Measurements from ENCODE around the gene NME7.

NME7 gene

DNA sequence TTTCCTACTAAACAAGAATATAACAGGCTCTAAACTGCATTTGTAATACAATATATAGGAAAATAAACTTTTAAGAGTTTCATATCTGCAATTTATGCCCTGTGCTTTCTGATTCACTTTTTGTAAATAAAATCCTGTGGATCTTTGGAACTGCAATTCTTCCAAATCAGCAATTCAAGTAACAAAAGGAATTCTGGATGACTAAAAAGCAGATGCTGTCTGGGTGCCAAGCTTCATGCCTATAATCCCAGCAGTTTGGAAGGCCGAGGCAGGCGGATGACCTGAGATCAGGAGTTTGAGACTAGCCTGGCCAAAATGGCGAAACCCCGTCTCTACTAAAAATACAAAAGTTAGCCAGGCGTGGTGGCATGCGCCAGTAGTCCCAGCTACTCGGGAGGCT lies 6.3 kb downstream of the NME7 start:
- CTCF ChIA-PET: interaction anchor here (3.5 kb wide), 1 partner anchor 12 kb away, joined by 21 read pairs; no protein-coding TSS in a partner anchor

More for the DNA sequence above, 6.3 kb downstream of the NME7 start:
- POLR2A ChIA-PET: no interaction called here
- Histone ChIP-seq H3K4me3 (ENCODE audit: low read depth, low read length) (no peak overlapping the region), H3K27ac (ENCODE audit: extremely low read depth, low read depth, low read length) (no peak overlapping the region), H3K36me3 (ENCODE audit: control insufficient read depth in 2 of 2, insufficient read depth in 1 of 2, low read length in 2 of 2) (peaks cover 0 to 4% of the 10 kb centered on the region in 2 experiments; a peak in 1 of 3 replicates), H3K4me1 (ENCODE audit: control insufficient read depth, insufficient read depth, low read length) (no peaks in the 10 kb centered on the region), H3K9me3 (ENCODE audit: control insufficient read depth, insufficient read depth, low read depth, low read length) (no peaks in the 10 kb centered on the region)
- TF ChIP-seq ZNF23 (tag by site-specific recombination; IDR thresholded peaks at IDR 0.05; ENCODE audit: borderline replicate concordance) (no peak), ZBTB49 (tag by site-specific recombination; IDR thresholded peaks at IDR 0.05; ENCODE audit: low read depth) (no peak), MEIS1 (CRISPR knock-in tag; IDR thresholded peaks at IDR 0.05; ENCODE audit: borderline replicate concordance) (no peak), ZNF146 (tag by site-specific recombination; IDR thresholded peaks at IDR 0.05) (no peak), HOXC10 (CRISPR knock-in tag; IDR thresholded peaks at IDR 0.05) (no peak), ZSCAN5A (tag by site-specific recombination; IDR thresholded peaks at IDR 0.05) (no peak), ZNF621 (tag by site-specific recombination; IDR thresholded peaks at IDR 0.05) (no peak), ZNF501 (tag by site-specific recombination; IDR thresholded peaks at IDR 0.05) (no peak), ZNF549 (tag by site-specific recombination; IDR thresholded peaks at IDR 0.05) (no peak), ZNF2 (tag by site-specific recombination; IDR thresholded peaks at IDR 0.05) (no peak), ZNF391 (tag by site-specific recombination; IDR thresholded peaks at IDR 0.05; ENCODE audit: borderline replicate concordance, low read depth) (no peak), ZNF555 (tag by site-specific recombination; conservative IDR thresholded peaks at IDR 0.05) (no peak), ZNF76 (tag by site-specific recombination; IDR thresholded peaks at IDR 0.05; ENCODE audit: borderline replicate concordance, low read depth) (no peak), ZNF404 (tag by site-specific recombination; IDR thresholded peaks at IDR 0.05) (no peak), ZNF10 (tag by site-specific recombination; IDR thresholded peaks at IDR 0.05) (no peak), ZBTB7A (tag by site-specific recombination; IDR thresholded peaks at IDR 0.05; ENCODE audit: low read depth) (no peak), ZNF513 (tag by site-specific recombination; IDR thresholded peaks at IDR 0.05) (no peak)
- TF ChIP-seq, protein P1, sequence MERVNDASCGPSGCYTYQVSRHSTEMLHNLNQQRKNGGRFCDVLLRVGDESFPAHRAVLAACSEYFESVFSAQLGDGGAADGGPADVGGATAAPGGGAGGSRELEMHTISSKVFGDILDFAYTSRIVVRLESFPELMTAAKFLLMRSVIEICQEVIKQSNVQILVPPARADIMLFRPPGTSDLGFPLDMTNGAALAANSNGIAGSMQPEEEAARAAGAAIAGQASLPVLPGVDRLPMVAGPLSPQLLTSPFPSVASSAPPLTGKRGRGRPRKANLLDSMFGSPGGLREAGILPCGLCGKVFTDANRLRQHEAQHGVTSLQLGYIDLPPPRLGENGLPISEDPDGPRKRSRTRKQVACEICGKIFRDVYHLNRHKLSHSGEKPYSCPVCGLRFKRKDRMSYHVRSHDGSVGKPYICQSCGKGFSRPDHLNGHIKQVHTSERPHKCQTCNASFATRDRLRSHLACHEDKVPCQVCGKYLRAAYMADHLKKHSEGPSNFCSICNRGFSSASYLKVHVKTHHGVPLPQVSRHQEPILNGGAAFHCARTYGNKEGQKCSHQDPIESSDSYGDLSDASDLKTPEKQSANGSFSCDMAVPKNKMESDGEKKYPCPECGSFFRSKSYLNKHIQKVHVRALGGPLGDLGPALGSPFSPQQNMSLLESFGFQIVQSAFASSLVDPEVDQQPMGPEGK (tag by site-specific recombination; IDR thresholded peaks at IDR 0.05): no peak
- TF ChIP-seq, protein P2, sequence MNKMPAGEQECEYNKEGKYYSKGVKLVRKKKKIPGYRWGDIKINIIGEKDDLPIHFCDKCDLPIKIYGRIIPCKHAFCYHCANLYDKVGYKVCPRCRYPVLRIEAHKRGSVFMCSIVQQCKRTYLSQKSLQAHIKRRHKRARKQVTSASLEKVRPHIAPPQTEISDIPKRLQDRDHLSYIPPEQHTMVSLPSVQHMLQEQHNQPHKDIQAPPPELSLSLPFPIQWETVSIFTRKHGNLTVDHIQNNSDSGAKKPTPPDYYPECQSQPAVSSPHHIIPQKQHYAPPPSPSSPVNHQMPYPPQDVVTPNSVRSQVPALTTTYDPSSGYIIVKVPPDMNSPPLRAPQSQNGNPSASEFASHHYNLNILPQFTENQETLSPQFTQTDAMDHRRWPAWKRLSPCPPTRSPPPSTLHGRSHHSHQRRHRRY (tag by site-specific recombination; IDR thresholded peaks at IDR 0.05): no peak
- TF ChIP-seq, protein P3, sequence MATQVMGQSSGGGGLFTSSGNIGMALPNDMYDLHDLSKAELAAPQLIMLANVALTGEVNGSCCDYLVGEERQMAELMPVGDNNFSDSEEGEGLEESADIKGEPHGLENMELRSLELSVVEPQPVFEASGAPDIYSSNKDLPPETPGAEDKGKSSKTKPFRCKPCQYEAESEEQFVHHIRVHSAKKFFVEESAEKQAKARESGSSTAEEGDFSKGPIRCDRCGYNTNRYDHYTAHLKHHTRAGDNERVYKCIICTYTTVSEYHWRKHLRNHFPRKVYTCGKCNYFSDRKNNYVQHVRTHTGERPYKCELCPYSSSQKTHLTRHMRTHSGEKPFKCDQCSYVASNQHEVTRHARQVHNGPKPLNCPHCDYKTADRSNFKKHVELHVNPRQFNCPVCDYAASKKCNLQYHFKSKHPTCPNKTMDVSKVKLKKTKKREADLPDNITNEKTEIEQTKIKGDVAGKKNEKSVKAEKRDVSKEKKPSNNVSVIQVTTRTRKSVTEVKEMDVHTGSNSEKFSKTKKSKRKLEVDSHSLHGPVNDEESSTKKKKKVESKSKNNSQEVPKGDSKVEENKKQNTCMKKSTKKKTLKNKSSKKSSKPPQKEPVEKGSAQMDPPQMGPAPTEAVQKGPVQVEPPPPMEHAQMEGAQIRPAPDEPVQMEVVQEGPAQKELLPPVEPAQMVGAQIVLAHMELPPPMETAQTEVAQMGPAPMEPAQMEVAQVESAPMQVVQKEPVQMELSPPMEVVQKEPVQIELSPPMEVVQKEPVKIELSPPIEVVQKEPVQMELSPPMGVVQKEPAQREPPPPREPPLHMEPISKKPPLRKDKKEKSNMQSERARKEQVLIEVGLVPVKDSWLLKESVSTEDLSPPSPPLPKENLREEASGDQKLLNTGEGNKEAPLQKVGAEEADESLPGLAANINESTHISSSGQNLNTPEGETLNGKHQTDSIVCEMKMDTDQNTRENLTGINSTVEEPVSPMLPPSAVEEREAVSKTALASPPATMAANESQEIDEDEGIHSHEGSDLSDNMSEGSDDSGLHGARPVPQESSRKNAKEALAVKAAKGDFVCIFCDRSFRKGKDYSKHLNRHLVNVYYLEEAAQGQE (tag by site-specific recombination; IDR thresholded peaks at IDR 0.05): no peak

Measured in HEK293 (cell line).